SKM-1 (cell line): ENCODE data around the gene DCAF12.
A peak's percentile ranks its signal among the peaks of the same experiment; 100 is the strongest.

Experiments
- DNase-seq: peaks from one replicate; lab custom pipeline; 2025; ENCODE audit not compliant: unreplicated experiment; lab: John Stamatoyannopoulos, UW

Gene DCAF12

GRCh38 chr9:34125681-34126206 lies 754 bp downstream of the DCAF12 start:
- no peak for DNase-seq

GRCh38 chr9:34124926-34125325 lies 1.6 kb downstream of the DCAF12 start:
- no peak for DNase-seq

GRCh38 chr9:34124099-34124498 lies 2.4 kb downstream of the DCAF12 start:
- DNase-seq: peak; percentile 88

GRCh38 chr9:34123682-34124081 lies 2.8 kb downstream of the DCAF12 start:
- peak; percentile 96 for DNase-seq

- no peak for DNase-seq
Measured at GRCh38 chr9:34121996-34122395, 4.5 kb downstream of the DCAF12 start.

- DNase-seq: no peak
Measured at GRCh38 chr9:34119713-34120112, 6.8 kb downstream of the DCAF12 start.

- no peak for DNase-seq
Measured at GRCh38 chr9:34114436-34114835, 12.1 kb downstream of the DCAF12 start.

- DNase-seq: no peak
Measured at GRCh38 chr9:34106110-34106509, 20.4 kb downstream of the DCAF12 start.

GRCh38 chr9:34102796-34103195 lies 23.7 kb downstream of the DCAF12 start:
- no peak for DNase-seq

- no peak for DNase-seq
Measured at GRCh38 chr9:34098307-34098706, 28.2 kb downstream of the DCAF12 start.

GRCh38 chr9:34097865-34098264 lies 28.6 kb downstream of the DCAF12 start:
- DNase-seq: no peak

- no peak for DNase-seq
Measured at GRCh38 chr9:34096751-34097150, 29.7 kb downstream of the DCAF12 start.

GRCh38 chr9:34093578-34093977 lies 32.9 kb downstream of the DCAF12 start:
- DNase-seq: no peak

- DNase-seq: no peak
Measured at GRCh38 chr9:34089311-34089710, 37.2 kb downstream of the DCAF12 start.

- no peak for DNase-seq
Measured at GRCh38 chr9:34087370-34087769, 39.1 kb downstream of the DCAF12 start.

- DNase-seq: no peak
Measured at GRCh38 chr9:34086864-34087263, 39.6 kb downstream of the DCAF12 start.

- DNase-seq: no peak
Measured at GRCh38 chr9:34085581-34086500, 40.7 kb downstream of the DCAF12 start.

GRCh38 chr9:34084562-34084961 lies 41.9 kb downstream of the DCAF12 start:
- DNase-seq: no peak

GRCh38 chr9:34079181-34079580 lies 47.3 kb downstream of the DCAF12 start:
- no peak for DNase-seq

- DNase-seq: no peak
Measured at GRCh38 chr9:34072868-34073590, 53.5 kb downstream of the DCAF12 start.

- no peak for DNase-seq
Measured at GRCh38 chr9:34072410-34072809, 54.1 kb downstream of the DCAF12 start.
